Measurements from ENCODE around the gene EPHA7. TPM values are rescaled to one million over a fixed set of nuclear protein-coding genes. Genes with fewer than 3 reads are reported as not detected.

EPHA7 gene
- total RNA-seq, 1 donor from 2014 or later: 48.9 TPM

GRCh38 chr6:93213028-93213427 is 206.3 kb downstream of the EPHA7 start:
- H3K27ac Mint-ChIP-seq: no peak overlapping the region
- peaks cover 4% of the 10 kb centered on the region for H3K36me3 Mint-ChIP-seq
- H3K4me1 Mint-ChIP-seq (ENCODE audit: unreplicated experiment): no peaks in the 10 kb centered on the region
- H3K9me3 Mint-ChIP-seq: no peaks in the 10 kb centered on the region
- no peak overlapping the region for H3K4me3 Mint-ChIP-seq
- DNase-seq (ENCODE audit: extremely low spot score, unreplicated experiment): no peak
- no peak for TF ChIP-seq CTCF (conservative IDR thresholded peaks at IDR 0.05)
- H3K27me3 Mint-ChIP-seq: no peaks in the 10 kb centered on the region

DNA sequence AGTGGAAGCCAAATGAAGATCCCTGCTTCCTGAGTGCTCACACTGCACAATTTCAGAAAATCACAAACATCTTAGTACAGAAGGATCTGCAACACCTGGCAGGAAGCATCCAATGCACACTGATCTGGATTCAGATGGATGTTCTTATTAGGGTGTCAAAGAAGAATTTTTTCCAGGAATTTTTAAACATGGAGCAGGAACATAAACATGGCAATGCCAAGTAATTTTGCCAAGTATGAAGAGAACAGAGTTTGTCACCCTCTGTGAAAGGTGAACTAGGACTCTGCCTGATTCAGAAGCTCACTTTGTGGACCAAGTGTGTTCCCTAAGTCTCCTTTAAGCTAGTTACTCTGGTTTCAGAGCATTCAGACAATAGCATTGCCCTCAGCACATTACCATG is 208.5 kb downstream of the EPHA7 start:
- Mint-ChIP-seq H3K4me3 (no peak overlapping the region), H3K9me3 (no peaks in the 10 kb centered on the region)

GRCh38 chr6:93209358-93209757 is 210.0 kb downstream of the EPHA7 start:
- H3K9me3 Mint-ChIP-seq: no peaks in the 10 kb centered on the region
- TF ChIP-seq CTCF (conservative IDR thresholded peaks at IDR 0.05): no peak
- H3K27ac Mint-ChIP-seq: no peak overlapping the region
- H3K4me3 Mint-ChIP-seq: no peak overlapping the region
- no peaks in the 10 kb centered on the region for H3K36me3 Mint-ChIP-seq
- H3K27me3 Mint-ChIP-seq: no peaks in the 10 kb centered on the region
- no peaks in the 10 kb centered on the region for H3K4me1 Mint-ChIP-seq (ENCODE audit: unreplicated experiment)
- DNase-seq (ENCODE audit: extremely low spot score, unreplicated experiment): no peak

More for the DNA sequence above, 208.5 kb downstream of the EPHA7 start:
- Mint-ChIP-seq H3K27ac (no peak overlapping the region), H3K36me3 (no peaks in the 10 kb centered on the region), H3K4me1 (ENCODE audit: unreplicated experiment) (no peaks in the 10 kb centered on the region), H3K27me3 (no peaks in the 10 kb centered on the region)
- TF ChIP-seq CTCF (conservative IDR thresholded peaks at IDR 0.05): no peak
- DNase-seq (ENCODE audit: extremely low spot score, unreplicated experiment): no peak

- Mint-ChIP-seq H3K36me3 (no peaks in the 10 kb centered on the region), H3K27me3 (no peaks in the 10 kb centered on the region), H3K27ac (no peak overlapping the region), H3K9me3 (peaks cover 5% of the 10 kb centered on the region), H3K4me1 (ENCODE audit: unreplicated experiment) (no peaks in the 10 kb centered on the region), H3K4me3 (no peak overlapping the region)
- no peak for DNase-seq (ENCODE audit: extremely low spot score, unreplicated experiment)
- no peak for TF ChIP-seq CTCF (conservative IDR thresholded peaks at IDR 0.05)
Observed at GRCh38 chr6:93196406-93196970, 222.9 kb downstream of the EPHA7 start.

- Mint-ChIP-seq H3K36me3 (no peaks in the 10 kb centered on the region), H3K27me3 (no peaks in the 10 kb centered on the region), H3K4me3 (no peak overlapping the region), H3K4me1 (ENCODE audit: unreplicated experiment) (no peaks in the 10 kb centered on the region), H3K27ac (no peak overlapping the region), H3K9me3 (peaks cover 5% of the 10 kb centered on the region)
- DNase-seq (ENCODE audit: extremely low spot score, unreplicated experiment): no peak
- no peak for TF ChIP-seq CTCF (conservative IDR thresholded peaks at IDR 0.05)
Observed at GRCh38 chr6:93194480-93194879, 224.9 kb downstream of the EPHA7 start.

GRCh38 chr6:93193868-93194267 is 225.5 kb downstream of the EPHA7 start:
- no peak overlapping the region for H3K27ac Mint-ChIP-seq
- H3K27me3 Mint-ChIP-seq: no peaks in the 10 kb centered on the region
- H3K9me3 Mint-ChIP-seq: peaks cover 5% of the 10 kb centered on the region
- no peak for TF ChIP-seq CTCF (conservative IDR thresholded peaks at IDR 0.05)
- DNase-seq (ENCODE audit: extremely low spot score, unreplicated experiment): no peak
- no peak overlapping the region for H3K4me3 Mint-ChIP-seq
- no peaks in the 10 kb centered on the region for H3K4me1 Mint-ChIP-seq (ENCODE audit: unreplicated experiment)
- no peaks in the 10 kb centered on the region for H3K36me3 Mint-ChIP-seq
